Fibroblast of skin of left quadriceps (primary cell): Measurements from ENCODE around the gene OPCML.

Experiments
- DNase-seq, 2 experiments: peaks; one replicate each; pipeline ENCODE4 v3.0.0-alpha.2; 2013; ENCODE audit warnings: low read depth in 2 of 2

OPCML gene

DNA sequence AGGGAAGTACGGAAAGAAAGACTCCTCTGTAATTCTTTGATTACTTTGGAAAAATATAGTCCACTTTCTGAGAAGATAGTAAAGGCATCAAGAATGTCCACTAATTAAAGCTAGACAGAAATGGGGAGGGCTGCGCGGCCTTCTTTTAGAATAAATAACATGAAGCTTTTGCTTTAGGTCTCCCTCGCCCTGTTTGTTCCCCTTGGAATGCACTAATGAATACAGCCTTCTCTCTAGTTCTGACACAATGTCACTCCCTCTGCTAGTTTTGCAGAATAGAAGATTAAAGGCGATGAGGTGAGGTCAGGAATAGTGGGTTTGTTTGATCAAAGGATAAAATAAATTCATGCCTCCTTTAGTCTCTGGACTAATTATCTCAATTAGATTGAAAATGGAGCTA lies 543.9 kb downstream of the OPCML start:
- DNase-seq, result no peak

GRCh38 chr11:132987936-132988335 lies 544.4 kb downstream of the OPCML start:
- DNase-seq, result no peak

GRCh38 chr11:132983641-132983978 lies 548.7 kb downstream of the OPCML start:
- no peak for DNase-seq

DNA sequence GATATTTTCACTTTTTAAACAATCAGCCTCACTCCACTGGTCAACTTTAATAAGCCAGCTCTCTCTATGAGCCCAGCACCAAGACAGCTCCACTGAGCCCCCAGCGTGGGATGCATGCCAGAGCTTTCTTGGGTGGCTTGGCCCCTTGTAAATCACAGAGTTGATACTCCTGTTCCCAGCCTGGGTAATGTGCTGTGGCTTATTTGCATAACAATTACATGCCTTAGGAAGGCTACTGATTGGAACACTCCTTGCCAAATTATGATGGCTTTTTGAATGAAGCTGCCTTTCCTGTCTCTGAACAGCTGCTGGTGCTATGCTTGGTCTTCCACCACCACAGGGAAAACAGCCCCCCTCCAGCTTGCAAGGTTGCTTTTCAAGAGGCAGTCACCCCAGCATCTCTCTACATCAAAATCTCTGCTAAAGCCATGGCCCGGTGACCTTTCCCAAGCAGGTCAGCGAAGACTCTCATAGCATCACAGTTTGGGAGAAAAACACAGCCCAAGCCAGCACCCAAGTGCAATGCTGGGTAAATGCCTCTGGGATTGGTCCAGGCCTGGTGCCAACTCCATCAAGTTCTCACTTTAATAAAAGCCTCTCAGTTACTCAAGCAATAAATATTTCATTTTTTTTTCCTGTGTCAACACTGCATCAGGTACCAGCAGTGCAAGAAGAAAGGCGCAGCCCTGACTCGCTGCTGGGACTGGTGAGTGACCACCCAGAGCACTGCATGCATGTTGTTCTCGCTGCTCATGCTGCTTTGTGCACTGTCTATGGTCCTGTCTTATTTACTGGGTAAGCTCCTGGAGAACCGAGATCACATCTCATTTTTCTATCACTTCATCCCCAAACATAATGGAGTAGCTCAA lies 549.3 kb downstream of the OPCML start:
- DNase-seq, result no peak

DNA sequence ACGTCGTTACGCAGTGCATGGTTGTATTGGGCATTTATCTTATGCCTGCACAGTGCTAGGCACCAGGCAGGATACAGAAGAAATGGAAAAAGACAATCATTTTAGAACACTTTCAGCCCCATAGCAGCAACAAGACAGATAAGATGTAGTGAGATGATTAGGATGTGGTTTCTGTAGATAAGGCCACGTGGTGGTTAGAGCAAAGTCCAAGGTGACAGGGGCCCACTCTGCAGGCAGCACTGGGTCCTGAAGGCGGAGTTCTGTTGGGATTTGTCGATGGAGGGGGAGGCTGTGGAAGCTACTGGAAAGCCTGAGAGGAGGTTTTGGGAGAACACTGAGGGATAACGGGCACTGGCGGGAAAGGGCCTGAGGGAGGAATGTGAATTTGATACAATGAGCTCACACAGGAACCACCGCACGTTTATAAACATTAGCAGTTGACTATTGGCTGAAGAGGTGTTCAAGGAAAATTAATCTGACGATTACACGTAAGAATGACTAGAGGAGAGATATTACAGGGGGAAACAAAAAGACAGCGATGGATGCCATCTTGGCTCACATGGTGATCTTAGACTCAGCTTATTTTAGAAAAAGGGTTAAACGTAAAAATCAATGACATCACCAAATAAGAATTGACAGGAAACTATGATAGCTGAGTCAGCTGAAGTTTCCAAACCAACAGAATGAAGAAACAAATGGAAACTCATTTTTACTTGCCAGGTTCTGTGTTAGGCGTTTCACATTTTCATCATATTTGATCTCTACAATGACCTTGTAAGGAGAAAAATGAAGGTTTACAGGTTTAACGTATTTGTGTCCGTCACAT lies 551.0 kb downstream of the OPCML start:
- DNase-seq, result no peak

GRCh38 chr11:132980670-132981069 lies 551.6 kb downstream of the OPCML start:
- no peak for DNase-seq

GRCh38 chr11:132977746-132978145 lies 554.6 kb downstream of the OPCML start:
- DNase-seq, result no peak

DNA sequence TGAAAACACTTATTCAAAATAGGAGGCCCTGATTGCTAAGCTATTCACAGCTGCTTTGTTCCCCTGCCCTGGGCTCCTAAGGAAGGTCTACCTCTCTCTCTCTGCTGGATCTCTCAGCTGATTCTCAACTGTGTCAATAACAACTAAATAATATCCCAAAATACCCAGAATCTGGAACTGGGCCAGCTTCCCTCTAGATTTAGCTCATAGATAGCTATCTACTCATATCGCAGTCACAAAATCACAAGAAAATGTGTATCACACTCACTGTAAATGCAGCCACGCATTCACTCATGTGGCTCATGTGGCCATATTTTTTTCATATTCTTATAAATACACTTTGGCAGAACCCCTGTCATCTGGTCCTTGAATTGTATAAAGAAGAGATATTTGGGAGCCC lies 555.1 kb downstream of the OPCML start:
- no peak for DNase-seq

GRCh38 chr11:132976115-132976514 lies 556.2 kb downstream of the OPCML start:
- no peak for DNase-seq

DNA sequence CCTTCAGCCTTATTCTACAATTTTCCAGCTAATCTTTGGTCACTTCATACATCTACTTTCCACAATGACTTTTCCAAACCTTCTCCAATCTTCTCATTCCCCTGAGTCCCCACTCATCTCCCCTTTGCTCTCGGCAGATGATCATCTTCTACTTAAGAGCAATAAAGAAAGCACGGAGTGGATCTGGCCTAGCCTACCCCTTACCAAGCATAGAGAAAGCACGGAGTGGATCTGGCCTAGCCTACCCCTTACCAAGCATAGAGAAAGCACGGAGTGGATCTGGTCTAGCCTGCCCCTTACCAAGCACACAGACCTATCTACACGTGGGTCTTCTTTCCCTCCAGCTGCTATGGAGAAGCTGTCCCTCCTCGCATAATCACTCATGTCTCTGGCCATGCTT lies 558.6 kb downstream of the OPCML start:
- no peak for DNase-seq

DNA sequence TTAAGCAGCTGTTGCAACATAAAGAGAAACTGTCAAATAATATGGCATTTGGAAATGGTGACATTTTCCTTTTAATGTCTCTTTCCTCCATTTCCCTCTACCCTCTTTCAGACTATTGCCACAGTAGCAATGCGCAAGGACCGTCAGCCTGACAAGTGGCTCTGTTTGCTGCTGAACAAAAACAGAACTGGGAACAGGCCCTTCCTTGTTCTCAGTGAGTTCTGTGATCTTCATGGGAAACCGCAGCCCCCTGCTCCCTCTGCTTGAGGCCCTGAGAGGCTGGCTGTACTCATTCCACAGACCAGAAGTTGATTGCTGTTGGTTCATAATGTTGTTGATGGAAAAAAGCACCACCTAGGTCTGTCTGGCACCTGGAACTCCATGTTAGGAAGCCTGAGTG lies 559.7 kb downstream of the OPCML start:
- DNase-seq, result no peak

DNA sequence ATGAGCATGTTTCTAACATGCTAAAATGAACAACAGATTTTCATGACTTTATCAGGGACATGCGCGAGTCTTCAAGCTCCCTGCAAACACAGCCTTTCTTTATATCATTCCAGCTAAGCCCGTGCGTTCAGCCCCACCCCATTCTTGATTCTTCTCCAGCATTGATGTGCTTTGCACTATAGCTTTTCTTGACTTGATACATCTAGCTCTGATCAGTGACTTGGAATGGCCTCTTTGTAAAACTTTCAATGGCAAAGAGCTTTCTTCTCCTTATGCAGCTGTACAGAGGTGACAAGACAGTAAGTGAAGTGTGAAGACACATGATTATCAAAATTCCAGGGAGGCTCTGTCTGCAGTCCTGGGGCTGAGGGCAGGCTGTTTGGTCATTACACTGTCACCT lies 561.0 kb downstream of the OPCML start:
- DNase-seq, result no peak

DNA sequence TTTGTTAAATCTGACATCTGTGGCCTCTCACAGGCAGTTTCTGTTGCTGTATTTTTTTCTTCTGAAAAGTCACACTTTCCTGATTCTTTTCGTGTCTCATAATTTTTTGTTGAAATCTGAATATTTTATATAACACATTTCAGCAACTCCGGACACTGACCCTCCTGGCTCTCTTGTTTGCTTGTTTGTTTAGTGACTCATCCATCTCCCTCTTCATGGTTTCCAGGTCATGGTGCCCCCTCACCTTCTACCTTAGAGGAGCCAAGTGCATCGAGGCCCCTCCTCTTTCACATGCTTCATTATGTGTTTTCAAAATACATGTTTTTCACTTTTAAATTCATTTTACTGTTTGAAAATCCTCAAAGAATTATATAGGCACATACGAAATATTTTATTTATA lies 562.4 kb downstream of the OPCML start:
- no peak for DNase-seq

DNA sequence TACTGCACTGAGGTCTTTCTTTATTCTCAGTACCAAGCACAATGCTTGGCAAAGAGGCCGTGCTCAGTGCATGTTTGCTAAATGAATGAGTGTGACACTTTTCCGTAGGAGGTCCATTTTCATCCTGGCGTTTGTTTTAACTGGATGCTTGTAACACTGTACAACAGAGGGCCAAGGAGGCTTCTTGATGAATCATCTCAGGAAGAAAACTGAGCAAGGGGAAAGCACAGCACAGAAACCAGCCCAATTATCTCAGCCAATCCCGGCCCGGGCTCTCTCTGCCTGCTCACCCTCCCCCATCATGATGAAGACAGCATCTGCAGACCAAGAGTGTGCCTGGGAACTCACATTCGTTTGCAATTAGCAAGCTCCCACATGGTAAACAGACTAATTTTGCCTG lies 570.3 kb downstream of the OPCML start:
- DNase-seq, result peak; percentile 88 to 89

- no peak for DNase-seq
Measured at GRCh38 chr11:132961453-132961852, 570.8 kb downstream of the OPCML start.

GRCh38 chr11:132960273-132961078 lies 571.8 kb downstream of the OPCML start:
- no peak for DNase-seq

GRCh38 chr11:132959693-132960092 lies 572.6 kb downstream of the OPCML start:
- no peak for DNase-seq

- no peak for DNase-seq
Measured at GRCh38 chr11:132957881-132958280, 574.4 kb downstream of the OPCML start.

- no peak for DNase-seq
Measured at GRCh38 chr11:132948252-132948651, 584.0 kb downstream of the OPCML start.

GRCh38 chr11:132944569-132944944 lies 587.7 kb downstream of the OPCML start:
- DNase-seq, result no peak

DNA sequence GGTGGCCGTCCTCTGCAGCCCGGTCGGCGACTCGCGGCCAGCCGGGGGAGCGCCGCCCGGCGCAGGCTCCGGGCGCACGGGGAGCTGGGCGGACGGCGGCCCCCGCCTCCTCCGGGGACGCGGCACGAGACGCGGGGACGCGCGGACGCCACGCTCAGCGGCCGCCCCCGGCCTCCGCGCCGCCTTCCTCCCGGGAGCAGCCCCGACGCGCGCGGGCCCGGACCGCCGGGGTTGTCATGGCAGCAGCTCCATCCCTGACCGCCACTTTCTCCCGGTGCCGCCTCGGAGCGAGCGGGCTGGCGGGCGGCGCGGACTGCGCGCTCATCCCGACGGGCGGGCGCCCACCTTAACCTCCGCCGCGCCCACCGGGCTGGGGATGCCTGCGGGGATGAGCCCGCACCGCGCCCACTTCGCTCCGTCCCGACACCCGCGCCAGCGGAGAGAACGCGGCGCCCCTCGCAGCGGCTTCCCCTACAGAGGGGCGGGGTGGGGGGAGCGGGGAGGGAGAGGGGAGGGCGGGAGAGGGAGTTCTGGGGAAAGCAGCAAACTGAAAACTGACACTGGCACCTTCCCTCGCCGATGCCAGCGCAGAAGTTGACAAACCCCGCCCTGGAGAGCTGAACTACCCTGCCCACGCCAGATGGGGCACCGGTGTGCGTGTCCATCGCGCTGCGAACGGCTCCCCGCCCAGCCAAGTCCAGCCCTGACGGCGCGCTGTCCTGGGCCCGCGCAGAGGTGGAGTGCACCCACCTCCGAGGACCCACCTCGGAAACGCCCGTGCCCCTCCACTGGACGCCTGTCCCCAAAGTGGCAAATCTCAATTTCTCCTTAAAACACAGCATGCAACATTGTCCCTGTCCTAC lies 588.4 kb downstream of the OPCML start:
- no peak for DNase-seq
